HL-60 (cell line): ENCODE data around the gene ZNF318.

ENCODE experiments used
- CTCF ChIP-seq: IDR thresholded peaks from one replicate; pipeline ENCODE4 v1.5.1; 2011; ENCODE audit warnings: low read length, control low read depth, inconsistent platforms; ENCODE audit not compliant: insufficient read depth
- POLR2AphosphoS5 ChIP-seq: IDR thresholded peaks from 2 replicates; pipeline ENCODE4 v1.6.1; 2012; ENCODE audit warnings: low read depth

- TF ChIP-seq CTCF (no peak), POLR2AphosphoS5 (no peak)
These were observed 75.7 kb downstream of the ZNF318 start for GRCh38 chr6:43293698-43294097.
